ENCODE measurements around the gene DIPK1A. TPM values are rescaled to one million over a fixed set of nuclear protein-coding genes. Genes with fewer than 3 reads are reported as not detected.

The DIPK1A gene
- total RNA-seq, 1 donor from 2014 or later: 3.6 TPM

GRCh38 chr1:92945748-92946270, 15.5 kb downstream of the DIPK1A start:
- H3F3A ChIP-seq (ENCODE audit: low read depth): no peaks in the 10 kb centered on the region
- no peak overlapping the region for H2AFZ ChIP-seq (replicated peaks)
- no peaks in the 10 kb centered on the region for H3K27me3 ChIP-seq
- Mint-ChIP-seq H3K36me3 (no peaks in the 10 kb centered on the region), H3K27ac (no peak overlapping the region), H3K4me3 (no peak overlapping the region), H3K4me1 (no peaks in the 10 kb centered on the region), H3K27me3 (ENCODE audit: insufficient read depth, low read depth) (no peaks in the 10 kb centered on the region), H3K9me3 (no peaks in the 10 kb centered on the region)
- TF ChIP-seq EZH2phosphoT487 (IDR thresholded peaks at IDR 0.05) (no peak), EZH2 (IDR thresholded peaks at IDR 0.05) (no peak), CTCF (IDR thresholded peaks at IDR 0.05) (no peak)
- no peaks in the 10 kb centered on the region for H3K36me3 ChIP-seq
- no peak for DNase-seq (ENCODE audit: low spot score)
- H3K27ac ChIP-seq: no peak overlapping the region
- peaks cover 14% of the 10 kb centered on the region for H3K4me1 ChIP-seq
- no peaks in the 10 kb centered on the region for H4K20me1 ChIP-seq (ENCODE audit: low read depth)
- no peak overlapping the region for H3K4me2 ChIP-seq
- H3K4me3 ChIP-seq: no peak overlapping the region
- H3K9me3 ChIP-seq (ENCODE audit: low read depth): no peaks in the 10 kb centered on the region
- H3K79me2 ChIP-seq (ENCODE audit: low read depth): no peaks in the 10 kb centered on the region
- no peak overlapping the region for H3K9ac ChIP-seq

- Mint-ChIP-seq H3K36me3 (no peaks in the 10 kb centered on the region), H3K27me3 (ENCODE audit: insufficient read depth, low read depth) (no peaks in the 10 kb centered on the region), H3K4me3 (no peak overlapping the region), H3K9me3 (no peaks in the 10 kb centered on the region), H3K4me1 (no peaks in the 10 kb centered on the region), H3K27ac (no peak overlapping the region)
- peaks cover 7% of the 10 kb centered on the region for H3K4me1 ChIP-seq
- no peaks in the 10 kb centered on the region for H3K27me3 ChIP-seq
- H3K27ac ChIP-seq: no peak overlapping the region
- no peaks in the 10 kb centered on the region for H3K79me2 ChIP-seq (ENCODE audit: low read depth)
- no peaks in the 10 kb centered on the region for H3K36me3 ChIP-seq
- no peaks in the 10 kb centered on the region for H3K9me3 ChIP-seq (ENCODE audit: low read depth)
- H3K4me2 ChIP-seq: no peak overlapping the region
- no peaks in the 10 kb centered on the region for H3F3A ChIP-seq (ENCODE audit: low read depth)
- H4K20me1 ChIP-seq (ENCODE audit: low read depth): no peaks in the 10 kb centered on the region
- DNase-seq (ENCODE audit: low spot score): no peak
- no peak for TF ChIP-seq CTCF (IDR thresholded peaks at IDR 0.05)
- TF ChIP-seq EZH2phosphoT487 (IDR thresholded peaks at IDR 0.05): no peak
- no peak for TF ChIP-seq EZH2 (IDR thresholded peaks at IDR 0.05)
- no peak overlapping the region for H3K4me3 ChIP-seq
- H2AFZ ChIP-seq (replicated peaks): no peak overlapping the region
- no peak overlapping the region for H3K9ac ChIP-seq
These were observed 16.1 kb downstream of the DIPK1A start for GRCh38 chr1:92944901-92945747.

- Histone ChIP-seq H3K4me2 (no peak overlapping the region), H3K36me3 (no peaks in the 10 kb centered on the region), H3K4me1 (peaks cover 3% of the 10 kb centered on the region), H3K9me3 (ENCODE audit: low read depth) (no peaks in the 10 kb centered on the region), H3F3A (ENCODE audit: low read depth) (no peaks in the 10 kb centered on the region), H3K27me3 (no peaks in the 10 kb centered on the region), H3K4me3 (no peak overlapping the region), H3K79me2 (ENCODE audit: low read depth) (no peaks in the 10 kb centered on the region), H3K27ac (no peak overlapping the region), H4K20me1 (ENCODE audit: low read depth) (no peaks in the 10 kb centered on the region), H3K9ac (no peak overlapping the region), H2AFZ (replicated peaks) (no peak overlapping the region)
- no peak overlapping the region for H3K4me3 Mint-ChIP-seq
- H3K27me3 Mint-ChIP-seq (ENCODE audit: insufficient read depth, low read depth): no peaks in the 10 kb centered on the region
- no peaks in the 10 kb centered on the region for H3K4me1 Mint-ChIP-seq
- TF ChIP-seq CTCF (IDR thresholded peaks at IDR 0.05) (no peak), EZH2phosphoT487 (IDR thresholded peaks at IDR 0.05) (no peak), EZH2 (IDR thresholded peaks at IDR 0.05) (no peak)
- no peak for DNase-seq (ENCODE audit: low spot score)
- no peaks in the 10 kb centered on the region for H3K36me3 Mint-ChIP-seq
- H3K9me3 Mint-ChIP-seq: no peaks in the 10 kb centered on the region
- H3K27ac Mint-ChIP-seq: peak overlapping the region; percentile 7
These were observed 17.8 kb downstream of the DIPK1A start for GRCh38 chr1:92943502-92943847.

All from neural progenitor cell (in vitro differentiated cells).